NCI-H526 treated with DMSO at 0.1 percent for 48 hours (cell line): ENCODE measurements around the gene MID1IP1.

Experiments used
- DNase-seq: peaks from one replicate; lab custom pipeline; 2025; lab: John Stamatoyannopoulos, UW

The MID1IP1 gene

GRCh38 chrX:38800981-38801845, at the start of gene MID1IP1:
MID1IP1 (plus strand) TSS chrX:38801459; CDS start chrX:38804947, 3,488 bp downstream.
- peak; percentile 91 for DNase-seq

- peak; percentile 4 for DNase-seq
Measured at GRCh38 chrX:38754102-38754790, 47.0 kb upstream of the MID1IP1 start.

GRCh38 chrX:38754818-38755718, 46.2 kb upstream of the MID1IP1 start:
- DNase-seq, result no peak

GRCh38 chrX:38760883-38761282, 40.4 kb upstream of the MID1IP1 start:
- no peak for DNase-seq

- peak; percentile 9 for DNase-seq
Measured at GRCh38 chrX:38768079-38768478, 33.2 kb upstream of the MID1IP1 start.

GRCh38 chrX:38770152-38770551, 31.1 kb upstream of the MID1IP1 start:
- no peak for DNase-seq

GRCh38 chrX:38774249-38774648, 27.0 kb upstream of the MID1IP1 start:
- DNase-seq, result no peak

GRCh38 chrX:38796946-38797345, 4.3 kb upstream of the MID1IP1 start:
- no peak for DNase-seq

GRCh38 chrX:38798956-38799355, 2.3 kb upstream of the MID1IP1 start:
- DNase-seq, result no peak

- DNase-seq, result no peak
Measured at GRCh38 chrX:38799995-38800580, 1.2 kb upstream of the MID1IP1 start.

- peak; percentile 34 for DNase-seq
Measured at GRCh38 chrX:38803243-38803587, 2.0 kb downstream of the MID1IP1 start.

GRCh38 chrX:38803588-38804431, 2.6 kb downstream of the MID1IP1 start:
- peak; percentile 83 for DNase-seq

GRCh38 chrX:38804432-38804681, 3.1 kb downstream of the MID1IP1 start:
- no peak for DNase-seq

- DNase-seq, result peak; percentile 35
Measured at GRCh38 chrX:38804682-38805431, 3.6 kb downstream of the MID1IP1 start.

GRCh38 chrX:38805432-38806389, 4.5 kb downstream of the MID1IP1 start:
- DNase-seq, result peak; percentile 40

- DNase-seq, result no peak
Measured at GRCh38 chrX:38806875-38807621, 5.8 kb downstream of the MID1IP1 start.

- DNase-seq, result no peak
Measured at GRCh38 chrX:38807873-38808272, 6.6 kb downstream of the MID1IP1 start.

GRCh38 chrX:38811515-38812243, 10.4 kb downstream of the MID1IP1 start:
- no peak for DNase-seq
